GM18909 (cell line): ENCODE data around the gene ADAMTS18.
"Not testable (repeated sequence)": the region's sequence is repeated elsewhere in the genome, so short reads cannot be mapped to it uniquely, and the experiment has no call there.

Experiments used
- ATAC-seq: cut with Tn5 transposase; IDR thresholded peaks from one replicate; pipeline ENCODE4 v1.9.1; 2021; ENCODE audit warnings: mild to moderate bottlenecking; ENCODE audit not compliant: unreplicated experiment, poor library complexity

Gene ADAMTS18, protein sequence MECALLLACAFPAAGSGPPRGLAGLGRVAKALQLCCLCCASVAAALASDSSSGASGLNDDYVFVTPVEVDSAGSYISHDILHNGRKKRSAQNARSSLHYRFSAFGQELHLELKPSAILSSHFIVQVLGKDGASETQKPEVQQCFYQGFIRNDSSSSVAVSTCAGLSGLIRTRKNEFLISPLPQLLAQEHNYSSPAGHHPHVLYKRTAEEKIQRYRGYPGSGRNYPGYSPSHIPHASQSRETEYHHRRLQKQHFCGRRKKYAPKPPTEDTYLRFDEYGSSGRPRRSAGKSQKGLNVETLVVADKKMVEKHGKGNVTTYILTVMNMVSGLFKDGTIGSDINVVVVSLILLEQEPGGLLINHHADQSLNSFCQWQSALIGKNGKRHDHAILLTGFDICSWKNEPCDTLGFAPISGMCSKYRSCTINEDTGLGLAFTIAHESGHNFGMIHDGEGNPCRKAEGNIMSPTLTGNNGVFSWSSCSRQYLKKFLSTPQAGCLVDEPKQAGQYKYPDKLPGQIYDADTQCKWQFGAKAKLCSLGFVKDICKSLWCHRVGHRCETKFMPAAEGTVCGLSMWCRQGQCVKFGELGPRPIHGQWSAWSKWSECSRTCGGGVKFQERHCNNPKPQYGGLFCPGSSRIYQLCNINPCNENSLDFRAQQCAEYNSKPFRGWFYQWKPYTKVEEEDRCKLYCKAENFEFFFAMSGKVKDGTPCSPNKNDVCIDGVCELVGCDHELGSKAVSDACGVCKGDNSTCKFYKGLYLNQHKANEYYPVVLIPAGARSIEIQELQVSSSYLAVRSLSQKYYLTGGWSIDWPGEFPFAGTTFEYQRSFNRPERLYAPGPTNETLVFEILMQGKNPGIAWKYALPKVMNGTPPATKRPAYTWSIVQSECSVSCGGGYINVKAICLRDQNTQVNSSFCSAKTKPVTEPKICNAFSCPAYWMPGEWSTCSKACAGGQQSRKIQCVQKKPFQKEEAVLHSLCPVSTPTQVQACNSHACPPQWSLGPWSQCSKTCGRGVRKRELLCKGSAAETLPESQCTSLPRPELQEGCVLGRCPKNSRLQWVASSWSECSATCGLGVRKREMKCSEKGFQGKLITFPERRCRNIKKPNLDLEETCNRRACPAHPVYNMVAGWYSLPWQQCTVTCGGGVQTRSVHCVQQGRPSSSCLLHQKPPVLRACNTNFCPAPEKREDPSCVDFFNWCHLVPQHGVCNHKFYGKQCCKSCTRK (N-terminal part only)

GRCh38 chr16:77434530-77435271 lies at the start of gene ADAMTS18:
TSS of gene ADAMTS18 (minus strand) at chr16:77435034. CDS start at chr16:77434695, 339 bp downstream.
- no peak for ATAC-seq

GRCh38 chr16:77480681-77481315 lies 46.0 kb upstream of the ADAMTS18 start:
- no peak for ATAC-seq

DNA sequence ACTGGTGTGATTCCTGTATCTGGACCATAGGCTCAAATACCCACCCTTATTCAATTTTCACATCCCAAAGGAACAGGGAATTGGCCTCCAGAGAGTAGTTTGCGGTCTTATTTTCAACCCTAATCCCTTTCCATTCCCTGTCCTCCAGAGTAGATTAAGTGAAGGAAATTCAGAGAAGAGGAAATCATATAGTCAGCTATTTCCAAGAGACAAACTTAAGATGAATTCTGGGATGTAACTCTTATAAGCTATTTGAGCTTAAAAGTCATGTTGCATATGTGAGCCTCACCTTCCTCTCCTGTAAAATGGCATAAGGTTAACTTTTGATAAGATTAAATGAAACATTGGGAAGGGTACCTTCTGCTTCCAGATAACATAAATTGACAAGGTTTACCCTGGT lies 37.4 kb upstream of the ADAMTS18 start:
- no peak for ATAC-seq

DNA sequence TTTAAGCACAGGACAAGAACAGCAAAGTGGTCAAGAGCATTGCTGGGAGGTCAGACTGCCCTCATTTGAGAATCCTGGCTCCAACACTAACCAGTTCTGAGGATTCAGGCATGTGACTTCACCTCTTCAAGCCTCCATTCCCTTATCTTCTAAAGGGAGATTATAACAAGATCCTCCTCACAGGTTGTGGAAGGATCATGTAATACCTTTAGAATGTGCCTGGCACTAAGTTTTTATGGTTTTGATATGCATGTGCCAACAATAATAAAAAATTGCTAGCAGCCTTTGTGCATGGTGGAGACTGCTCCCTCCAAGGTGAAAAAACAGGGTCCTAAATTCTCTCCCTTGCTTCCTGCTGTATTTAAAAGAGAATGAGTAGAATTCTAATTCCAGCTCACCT lies 36.0 kb upstream of the ADAMTS18 start:
- ATAC-seq, result no peak

DNA sequence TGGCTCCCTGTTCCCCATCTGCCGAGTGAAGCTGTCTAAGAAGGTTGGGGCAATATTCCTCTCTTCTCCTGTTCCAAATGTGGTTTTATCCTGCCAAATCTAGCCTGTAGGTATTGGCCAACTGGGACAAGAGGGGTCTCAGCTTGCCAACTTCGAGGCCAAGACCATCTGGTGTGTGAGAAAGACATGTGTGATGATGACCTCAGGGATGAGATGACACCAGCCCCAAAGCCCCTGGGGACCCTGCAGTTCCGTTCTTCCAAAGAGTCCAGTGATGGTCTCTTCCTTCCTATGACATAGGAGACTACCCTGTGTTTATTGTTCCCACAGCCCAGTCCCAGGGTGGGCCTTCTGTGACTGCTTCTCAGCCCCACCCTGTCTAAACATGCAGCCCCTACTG lies 34.8 kb upstream of the ADAMTS18 start:
- ATAC-seq, result no peak

DNA sequence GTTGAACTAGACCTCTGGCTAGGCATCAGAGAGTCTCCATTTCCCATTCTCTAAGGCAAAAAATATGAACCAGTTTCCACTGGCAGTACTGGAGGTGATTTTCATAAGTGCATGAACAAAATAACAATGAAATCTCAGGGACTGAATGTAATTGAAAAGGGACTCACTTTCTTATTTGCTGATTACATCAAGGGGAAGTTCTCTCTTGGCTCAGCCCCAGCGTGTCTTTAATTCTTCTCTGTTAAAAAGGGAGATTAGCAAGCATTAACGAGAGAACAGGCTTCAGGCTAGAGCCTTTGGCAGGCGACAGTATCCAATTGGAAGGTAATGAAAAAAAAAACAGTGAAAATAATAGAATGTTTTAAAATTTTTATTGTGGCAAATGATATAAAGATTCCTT lies 34.0 kb upstream of the ADAMTS18 start:
- no peak for ATAC-seq

DNA sequence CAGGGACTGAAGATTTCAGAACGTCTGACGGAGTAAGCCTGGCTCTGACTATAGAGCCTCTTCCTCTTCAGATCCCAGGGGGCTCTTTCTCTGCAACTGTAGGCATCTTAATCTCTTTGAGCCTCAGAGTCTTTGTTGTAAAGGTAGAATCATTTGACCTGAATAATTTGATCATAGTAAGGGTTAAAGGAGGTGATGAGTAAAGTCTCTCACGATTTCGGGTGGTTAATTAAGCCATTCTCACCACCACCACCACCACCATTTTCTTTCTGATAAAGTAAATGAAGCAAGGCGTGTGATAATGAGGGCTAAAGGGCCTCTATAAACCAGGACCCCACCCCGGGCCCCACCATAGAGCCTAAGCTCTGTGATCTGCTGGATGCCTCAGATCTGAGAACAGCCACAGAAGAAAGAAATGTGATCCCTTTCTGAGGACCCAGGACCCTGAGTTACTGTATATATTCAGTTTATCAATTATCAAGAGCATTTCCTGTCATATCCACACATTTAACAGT lies 33.0 kb upstream of the ADAMTS18 start:
- no peak for ATAC-seq

DNA sequence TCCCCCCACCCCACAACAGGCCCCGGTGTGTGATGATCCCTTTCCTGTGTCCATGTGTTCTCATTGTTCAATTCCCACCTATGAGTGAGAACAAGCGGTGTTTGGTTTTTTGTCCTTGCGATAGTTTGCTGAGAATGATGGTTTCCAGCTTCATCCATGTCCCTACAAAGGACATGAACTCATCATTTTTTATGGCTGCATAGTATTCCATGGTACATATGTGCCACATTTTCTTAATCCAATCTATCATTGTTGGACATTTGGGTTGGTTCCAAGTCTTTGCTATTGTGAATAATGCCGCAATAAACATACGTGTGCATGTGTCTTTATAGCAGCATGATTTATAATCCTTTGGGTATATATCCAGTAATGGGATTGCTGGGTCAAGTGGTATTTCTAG lies 28.8 kb upstream of the ADAMTS18 start:
- not testable (repeated sequence) for ATAC-seq

- ATAC-seq, result no peak
Measured at GRCh38 chr16:77462894-77463293, 28.1 kb upstream of the ADAMTS18 start.

- no peak for ATAC-seq
Measured at GRCh38 chr16:77459534-77460254, 24.9 kb upstream of the ADAMTS18 start.

DNA sequence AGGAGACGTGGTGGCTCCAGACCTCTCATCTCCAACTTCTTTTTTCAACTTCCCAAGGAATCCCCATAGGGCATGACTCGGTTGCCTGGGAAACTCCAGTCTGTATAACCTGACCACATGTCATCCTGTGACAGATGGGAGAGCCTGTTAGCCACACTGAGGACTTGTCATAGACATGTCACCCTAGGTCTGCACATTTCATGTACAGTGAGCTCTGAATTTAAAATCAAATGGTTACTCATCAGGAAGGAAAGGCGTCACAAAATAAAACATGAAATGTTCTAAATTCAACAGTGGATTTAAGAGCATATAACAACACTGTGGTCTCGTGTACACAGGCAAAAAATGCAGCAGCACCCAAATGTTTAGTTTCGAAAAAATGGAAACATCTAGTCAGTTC lies 22.2 kb upstream of the ADAMTS18 start:
- ATAC-seq, result no peak

GRCh38 chr16:77452243-77452642 lies 17.4 kb upstream of the ADAMTS18 start:
- no peak for ATAC-seq

GRCh38 chr16:77450790-77451487 lies 16.1 kb upstream of the ADAMTS18 start:
- no peak for ATAC-seq

GRCh38 chr16:77449208-77449607 lies 14.4 kb upstream of the ADAMTS18 start:
- ATAC-seq, result no peak

GRCh38 chr16:77445324-77445723 lies 10.5 kb upstream of the ADAMTS18 start:
- ATAC-seq, result no peak

GRCh38 chr16:77444147-77444460 lies 9.3 kb upstream of the ADAMTS18 start:
- no peak for ATAC-seq

GRCh38 chr16:77443357-77444146 lies 8.7 kb upstream of the ADAMTS18 start:
- ATAC-seq, result no peak
